ENCODE results near the gene PPFIA4.
"Not testable (repeated sequence)": the region's sequence is repeated elsewhere in the genome, so short reads cannot be mapped to it uniquely, and the experiment has no call there.

Gene PPFIA4

GRCh38 chr1:203026031-203026665 lies at the start of gene PPFIA4:
PPFIA4 (plus strand) TSS chr1:203026491; CDS start chr1:203039009, 12,518 bp downstream.
- H3K9ac ChIP-seq (ENCODE audit: low read length): peak within 1 kb of the TSS; percentile 75
- peaks cover 6% of the 10 kb centered on the region; the same call in 1 of the 2 replicates for H3K9me3 ChIP-seq (ENCODE audit: control insufficient read depth, insufficient read depth, low read depth, low read length)
- no peak within 1 kb of the TSS for H3K27ac ChIP-seq (ENCODE audit: low read depth, low read length)
- peaks cover 24% of the 10 kb centered on the region for H3K27me3 ChIP-seq (ENCODE audit: control insufficient read depth, insufficient read depth, low read length)
- peaks cover 42% of the 10 kb centered on the region for H3K36me3 ChIP-seq (ENCODE audit: control insufficient read depth, insufficient read depth, low read length)
- H3K4me3 ChIP-seq (ENCODE audit: low read depth, low read length): peak within 1 kb of the TSS; percentile 79
- H3K4me1 ChIP-seq (ENCODE audit: control insufficient read depth, insufficient read depth, low read length): peaks cover 21% of the 10 kb centered on the region

- H3K27me3 ChIP-seq (ENCODE audit: control insufficient read depth, insufficient read depth, low read length): no peaks in the 10 kb centered on the region
- H3K9me3 ChIP-seq (ENCODE audit: control insufficient read depth, insufficient read depth, low read depth, low read length): no peaks in the 10 kb centered on the region
- no peak overlapping the region for H3K9ac ChIP-seq (ENCODE audit: low read length)
- no peaks in the 10 kb centered on the region for H3K36me3 ChIP-seq (ENCODE audit: control insufficient read depth, insufficient read depth, low read length)
- H3K4me1 ChIP-seq (ENCODE audit: control insufficient read depth, insufficient read depth, low read length): 0 out of 2 replicates have a peak, but pooled peaks cover 2% of the 10 kb centered on the region
- no peak overlapping the region for H3K27ac ChIP-seq (ENCODE audit: low read depth, low read length)
- H3K4me3 ChIP-seq (ENCODE audit: low read depth, low read length): no peak overlapping the region
Observed at GRCh38 chr1:202976633-202977032, 49.7 kb upstream of the PPFIA4 start.

GRCh38 chr1:202979459-202979858 lies 46.8 kb upstream of the PPFIA4 start:
- no peaks in the 10 kb centered on the region for H3K36me3 ChIP-seq (ENCODE audit: control insufficient read depth, insufficient read depth, low read length)
- H3K4me3 ChIP-seq (ENCODE audit: low read depth, low read length): no peak overlapping the region
- no peaks in the 10 kb centered on the region for H3K27me3 ChIP-seq (ENCODE audit: control insufficient read depth, insufficient read depth, low read length)
- H3K27ac ChIP-seq (ENCODE audit: low read depth, low read length): no peak overlapping the region
- H3K9me3 ChIP-seq (ENCODE audit: control insufficient read depth, insufficient read depth, low read depth, low read length): no peaks in the 10 kb centered on the region
- 0 out of 2 replicates have a peak, but pooled peaks cover 2% of the 10 kb centered on the region for H3K4me1 ChIP-seq (ENCODE audit: control insufficient read depth, insufficient read depth, low read length)
- no peak overlapping the region for H3K9ac ChIP-seq (ENCODE audit: low read length)

- H3K27me3 ChIP-seq (ENCODE audit: control insufficient read depth, insufficient read depth, low read length): no peaks in the 10 kb centered on the region
- H3K27ac ChIP-seq (ENCODE audit: low read depth, low read length): no peak overlapping the region
- no peak overlapping the region for H3K4me3 ChIP-seq (ENCODE audit: low read depth, low read length)
- no peak overlapping the region for H3K9ac ChIP-seq (ENCODE audit: low read length)
- no peaks in the 10 kb centered on the region for H3K36me3 ChIP-seq (ENCODE audit: control insufficient read depth, insufficient read depth, low read length)
- H3K4me1 ChIP-seq (ENCODE audit: control insufficient read depth, insufficient read depth, low read length): 0 out of 2 replicates have a peak, but pooled peaks cover 2% of the 10 kb centered on the region
- H3K9me3 ChIP-seq (ENCODE audit: control insufficient read depth, insufficient read depth, low read depth, low read length): no peaks in the 10 kb centered on the region
Observed at GRCh38 chr1:202981939-202982338, 44.4 kb upstream of the PPFIA4 start.

- Histone ChIP-seq H3K27ac (ENCODE audit: low read depth, low read length) (no peak overlapping the region), H3K9me3 (ENCODE audit: control insufficient read depth, insufficient read depth, low read depth, low read length) (no peaks in the 10 kb centered on the region), H3K4me1 (ENCODE audit: control insufficient read depth, insufficient read depth, low read length) (no peaks in the 10 kb centered on the region), H3K36me3 (ENCODE audit: control insufficient read depth, insufficient read depth, low read length) (no peaks in the 10 kb centered on the region), H3K9ac (ENCODE audit: low read length) (no peak overlapping the region), H3K27me3 (ENCODE audit: control insufficient read depth, insufficient read depth, low read length) (0 out of 2 replicates have a peak, but pooled peaks cover 3% of the 10 kb centered on the region), H3K4me3 (ENCODE audit: low read depth, low read length) (no peak overlapping the region)
Observed at GRCh38 chr1:202982715-202983430, 43.4 kb upstream of the PPFIA4 start.

GRCh38 chr1:202986120-202986519 lies 40.2 kb upstream of the PPFIA4 start:
- not testable (repeated sequence) for H3K4me3 ChIP-seq (ENCODE audit: low read depth, low read length); H3K9me3 ChIP-seq (ENCODE audit: control insufficient read depth, insufficient read depth, low read depth, low read length); H3K36me3 ChIP-seq (ENCODE audit: control insufficient read depth, insufficient read depth, low read length); H3K4me1 ChIP-seq (ENCODE audit: control insufficient read depth, insufficient read depth, low read length); H3K9ac ChIP-seq (ENCODE audit: low read length); H3K27me3 ChIP-seq (ENCODE audit: control insufficient read depth, insufficient read depth, low read length); H3K27ac ChIP-seq (ENCODE audit: low read depth, low read length)

- no peak overlapping the region for H3K9ac ChIP-seq (ENCODE audit: low read length)
- H3K9me3 ChIP-seq (ENCODE audit: control insufficient read depth, insufficient read depth, low read depth, low read length): no peaks in the 10 kb centered on the region
- H3K4me1 ChIP-seq (ENCODE audit: control insufficient read depth, insufficient read depth, low read length): peaks cover 3% of the 10 kb centered on the region; the same call in 1 of the 2 replicates
- H3K4me3 ChIP-seq (ENCODE audit: low read depth, low read length): no peak overlapping the region
- 0 out of 2 replicates have a peak, but pooled peaks cover 3% of the 10 kb centered on the region for H3K27me3 ChIP-seq (ENCODE audit: control insufficient read depth, insufficient read depth, low read length)
- no peaks in the 10 kb centered on the region for H3K36me3 ChIP-seq (ENCODE audit: control insufficient read depth, insufficient read depth, low read length)
- H3K27ac ChIP-seq (ENCODE audit: low read depth, low read length): no peak overlapping the region
Observed at GRCh38 chr1:202987255-202987654, 39.0 kb upstream of the PPFIA4 start.

- no peaks in the 10 kb centered on the region for H3K36me3 ChIP-seq (ENCODE audit: control insufficient read depth, insufficient read depth, low read length)
Observed at GRCh38 chr1:202987922-202988583, 38.2 kb upstream of the PPFIA4 start.

GRCh38 chr1:202989879-202990278 lies 36.4 kb upstream of the PPFIA4 start:
- H3K36me3 ChIP-seq (ENCODE audit: control insufficient read depth, insufficient read depth, low read length): no peaks in the 10 kb centered on the region
- H3K9ac ChIP-seq (ENCODE audit: low read length): no peak overlapping the region
- H3K4me1 ChIP-seq (ENCODE audit: control insufficient read depth, insufficient read depth, low read length): peaks cover 3% of the 10 kb centered on the region; the same call in 1 of the 2 replicates
- H3K4me3 ChIP-seq (ENCODE audit: low read depth, low read length): no peak overlapping the region
- 0 out of 2 replicates have a peak, but pooled peaks cover 3% of the 10 kb centered on the region for H3K27me3 ChIP-seq (ENCODE audit: control insufficient read depth, insufficient read depth, low read length)
- no peak overlapping the region for H3K27ac ChIP-seq (ENCODE audit: low read depth, low read length)
- no peaks in the 10 kb centered on the region for H3K9me3 ChIP-seq (ENCODE audit: control insufficient read depth, insufficient read depth, low read depth, low read length)

More at GRCh38 chr1:202987922-202988583, 38.2 kb upstream of the PPFIA4 start:
- Histone ChIP-seq H3K9ac (ENCODE audit: low read length) (no peak overlapping the region), H3K27me3 (ENCODE audit: control insufficient read depth, insufficient read depth, low read length) (0 out of 2 replicates have a peak, but pooled peaks cover 3% of the 10 kb centered on the region), H3K4me3 (ENCODE audit: low read depth, low read length) (no peak overlapping the region), H3K4me1 (ENCODE audit: control insufficient read depth, insufficient read depth, low read length) (peaks cover 3% of the 10 kb centered on the region; the same call in 1 of the 2 replicates), H3K9me3 (ENCODE audit: control insufficient read depth, insufficient read depth, low read depth, low read length) (no peaks in the 10 kb centered on the region), H3K27ac (ENCODE audit: low read depth, low read length) (no peak overlapping the region)

- H3K9ac ChIP-seq (ENCODE audit: low read length): no peak overlapping the region
- H3K4me1 ChIP-seq (ENCODE audit: control insufficient read depth, insufficient read depth, low read length): peaks cover 3% of the 10 kb centered on the region; the same call in 1 of the 2 replicates
- H3K27ac ChIP-seq (ENCODE audit: low read depth, low read length): no peak overlapping the region
- H3K27me3 ChIP-seq (ENCODE audit: control insufficient read depth, insufficient read depth, low read length): 0 out of 2 replicates have a peak, but pooled peaks cover 3% of the 10 kb centered on the region
- H3K4me3 ChIP-seq (ENCODE audit: low read depth, low read length): no peak overlapping the region
- no peaks in the 10 kb centered on the region for H3K9me3 ChIP-seq (ENCODE audit: control insufficient read depth, insufficient read depth, low read depth, low read length)
- no peaks in the 10 kb centered on the region for H3K36me3 ChIP-seq (ENCODE audit: control insufficient read depth, insufficient read depth, low read length)
Observed at GRCh38 chr1:202991112-202991511, 35.2 kb upstream of the PPFIA4 start.

- Histone ChIP-seq H3K4me3 (ENCODE audit: low read depth, low read length) (no peak overlapping the region), H3K4me1 (ENCODE audit: control insufficient read depth, insufficient read depth, low read length) (no peaks in the 10 kb centered on the region), H3K36me3 (ENCODE audit: control insufficient read depth, insufficient read depth, low read length) (no peaks in the 10 kb centered on the region), H3K27me3 (ENCODE audit: control insufficient read depth, insufficient read depth, low read length) (no peaks in the 10 kb centered on the region), H3K27ac (ENCODE audit: low read depth, low read length) (no peak overlapping the region), H3K9ac (ENCODE audit: low read length) (no peak overlapping the region), H3K9me3 (ENCODE audit: control insufficient read depth, insufficient read depth, low read depth, low read length) (no peaks in the 10 kb centered on the region)
Observed at GRCh38 chr1:202994756-202995155, 31.5 kb upstream of the PPFIA4 start.
